Gastrocnemius medialis (tissue), 4 donors: Measurements from ENCODE around the gene DSG1.

Experiments used
- POLR2A ChIP-seq, 2 donors: fragments of 450-650 bp; IDR thresholded peaks; one replicate each; pipeline ENCODE4 v1.6.1; 2017; ENCODE audit warnings: antibody characterized with exemption in 2 of 2, mild to moderate bottlenecking in 2 of 2, moderate library complexity in 2 of 2
- TF ChIP-seq, protein P1 (sequence below), 5 experiments: fragments of 450-650 bp in 3 of 5; fragments of 200-600 bp in 2 of 5; sonication (generic) in 2 of 5; IDR thresholded peaks in 4 of 5; conservative IDR thresholded peaks in 1 of 5; 1 replicate in 4 of 5; 2 replicates in 1 of 5; pipeline ENCODE4 v1.5.1; 2016 to 2019; ENCODE audit warnings: antibody characterized with exemption in 5 of 5, mild to moderate bottlenecking in 3 of 5, moderate library complexity in 3 of 5

DNA sequence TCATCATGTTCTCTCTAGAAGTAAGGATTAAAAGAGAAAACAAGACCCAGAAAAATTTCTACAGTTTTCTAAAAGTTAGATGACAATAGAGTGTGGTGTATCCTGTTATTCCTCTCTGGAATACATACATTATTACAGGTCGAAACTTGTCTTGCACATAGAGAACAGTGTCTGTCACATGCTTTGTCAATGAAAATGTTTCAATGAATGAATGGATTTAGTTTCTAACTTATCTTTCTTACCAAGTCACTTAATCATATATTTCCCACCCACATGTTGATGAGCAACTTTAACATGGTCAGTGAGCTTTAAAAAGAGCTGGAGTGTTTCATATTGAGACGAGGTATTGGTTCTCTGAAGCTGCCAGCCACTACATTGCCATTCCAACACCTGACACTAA, 63.0 kb downstream of the DSG1 start:
- TF ChIP-seq, protein P1, sequence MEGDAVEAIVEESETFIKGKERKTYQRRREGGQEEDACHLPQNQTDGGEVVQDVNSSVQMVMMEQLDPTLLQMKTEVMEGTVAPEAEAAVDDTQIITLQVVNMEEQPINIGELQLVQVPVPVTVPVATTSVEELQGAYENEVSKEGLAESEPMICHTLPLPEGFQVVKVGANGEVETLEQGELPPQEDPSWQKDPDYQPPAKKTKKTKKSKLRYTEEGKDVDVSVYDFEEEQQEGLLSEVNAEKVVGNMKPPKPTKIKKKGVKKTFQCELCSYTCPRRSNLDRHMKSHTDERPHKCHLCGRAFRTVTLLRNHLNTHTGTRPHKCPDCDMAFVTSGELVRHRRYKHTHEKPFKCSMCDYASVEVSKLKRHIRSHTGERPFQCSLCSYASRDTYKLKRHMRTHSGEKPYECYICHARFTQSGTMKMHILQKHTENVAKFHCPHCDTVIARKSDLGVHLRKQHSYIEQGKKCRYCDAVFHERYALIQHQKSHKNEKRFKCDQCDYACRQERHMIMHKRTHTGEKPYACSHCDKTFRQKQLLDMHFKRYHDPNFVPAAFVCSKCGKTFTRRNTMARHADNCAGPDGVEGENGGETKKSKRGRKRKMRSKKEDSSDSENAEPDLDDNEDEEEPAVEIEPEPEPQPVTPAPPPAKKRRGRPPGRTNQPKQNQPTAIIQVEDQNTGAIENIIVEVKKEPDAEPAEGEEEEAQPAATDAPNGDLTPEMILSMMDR (IDR thresholded peaks at IDR 0.05 in 4 of 5, conservative IDR thresholded peaks at IDR 0.05 in 1 of 5): no peak
- TF ChIP-seq POLR2A (IDR thresholded peaks at IDR 0.05): no peak
